Suprapubic skin (tissue), 4 donors: ENCODE data around the gene CTNNAL1. TPM values are rescaled to one million over a fixed set of nuclear protein-coding genes. Genes with fewer than 3 reads are reported as not detected.

Source experiments
- DNase-seq, 2 donors: peaks; one replicate each; pipeline ENCODE4 v3.0.0-alpha.2; 2019; ENCODE audit warnings: low spot score in 2 of 2
- H3K27ac ChIP-seq: fragments of 200-600 bp; sonication (generic); one replicate; pipeline ENCODE4 v1.5.1; 2019
- H3K27me3 ChIP-seq: fragments of 200-600 bp; sonication (generic); one replicate; pipeline ENCODE4 v1.5.1; 2019
- H3K36me3 ChIP-seq: fragments of 200-600 bp; sonication (generic); one replicate; pipeline ENCODE4 v1.5.1; 2019
- H3K4me1 ChIP-seq: fragments of 200-600 bp; sonication (generic); one replicate; pipeline ENCODE4 v1.5.1; 2019
- H3K4me3 ChIP-seq: fragments of 200-600 bp; sonication (generic); one replicate; pipeline ENCODE4 v1.5.1; 2019; ENCODE audit warnings: mild to moderate bottlenecking
- H3K9me3 ChIP-seq: fragments of 200-600 bp; sonication (generic); one replicate; pipeline ENCODE4 v1.5.1; 2019
- CTCF ChIP-seq, 2 donors: fragments of 200-600 bp in 1 of 2; fragments of 450-650 bp in 1 of 2; sonication (generic) in 1 of 2; IDR thresholded peaks; one replicate each; pipeline ENCODE4 v1.5.1; 2016 to 2019; ENCODE audit warnings: antibody characterized with exemption in 2 of 2, mild to moderate bottlenecking in 1 of 2, moderate library complexity in 1 of 2
- EP300 ChIP-seq: sonication (generic); formaldehyde crosslinking; IDR thresholded peaks from one replicate; pipeline ENCODE4 v1.6.1; 2017; ENCODE audit warnings: antibody characterized with exemption
- POLR2A ChIP-seq, 2 donors: fragments of 450-650 bp; IDR thresholded peaks; one replicate each; pipeline ENCODE4 v1.6.1; 2017; ENCODE audit warnings: antibody characterized with exemption in 2 of 2, mild to moderate bottlenecking in 2 of 2, moderate library complexity in 2 of 2
- POLR2AphosphoS5 ChIP-seq, 3 donors: sonication (generic); formaldehyde crosslinking; IDR thresholded peaks; one replicate each; pipeline ENCODE4 v1.6.1; 2017; ENCODE audit warnings: antibody characterized with exemption in 3 of 3
- WGBS: methylation state at CpG from one replicate; pipeline ENCODE4 v1.1.5; 2018; 5-methylcytosine and 5-hydroxymethylcytosine counted together
- total RNA-seq, 4 donors: library from RNA; depleted of rRNA; stranded (reverse); fragments of >200 nt; gene quantifications; one replicate each; pipeline ENCODE4 v1.1.0, GENCODE V29; 2016

Gene CTNNAL1
- total RNA-seq, 4 donors from 2014 or later, result 13.0 to 23.2 (median 16.0) TPM

- TF ChIP-seq CTCF (IDR thresholded peaks at IDR 0.05) (no peak), EP300 (no peak), POLR2AphosphoS5 (IDR thresholded peaks at IDR 0.05) (no peak), POLR2A (IDR thresholded peaks at IDR 0.05) (no peak)
- H3K9me3 ChIP-seq, result no peaks in the 10 kb centered on the region
- DNase-seq, result no peak
- no peaks in the 10 kb centered on the region for H3K4me1 ChIP-seq
- H3K4me3 ChIP-seq, result no peak overlapping the region
- 60% methylated on average over 2 of the region's 2 CpGs for WGBS
- no peak overlapping the region for H3K27ac ChIP-seq
- H3K36me3 ChIP-seq, result peaks cover 34% of the 10 kb centered on the region
- H3K27me3 ChIP-seq, result no peaks in the 10 kb centered on the region
Measured at GRCh38 chr9:109035684-109036423, 22.6 kb upstream of the CTNNAL1 start.

- 91% methylated on average over 6 of the region's 6 CpGs for WGBS
- no peaks in the 10 kb centered on the region for H3K9me3 ChIP-seq
- H3K4me3 ChIP-seq, result no peak overlapping the region
- no peaks in the 10 kb centered on the region for H3K27me3 ChIP-seq
- no peaks in the 10 kb centered on the region for H3K4me1 ChIP-seq
- no peak overlapping the region for H3K27ac ChIP-seq
- DNase-seq, result no peak
- TF ChIP-seq POLR2AphosphoS5 (IDR thresholded peaks at IDR 0.05) (no peak), POLR2A (IDR thresholded peaks at IDR 0.05) (no peak), CTCF (IDR thresholded peaks at IDR 0.05) (no peak), EP300 (no peak)
- H3K36me3 ChIP-seq, result peaks cover 37% of the 10 kb centered on the region
Measured at GRCh38 chr9:109033941-109034700, 20.8 kb upstream of the CTNNAL1 start.

- TF ChIP-seq POLR2A (IDR thresholded peaks at IDR 0.05) (no peak), CTCF (IDR thresholded peaks at IDR 0.05) (no peak), POLR2AphosphoS5 (IDR thresholded peaks at IDR 0.05) (no peak), EP300 (no peak)
Measured at GRCh38 chr9:109031241-109031640, 17.9 kb upstream of the CTNNAL1 start.

GRCh38 chr9:109030426-109030825 is 17.1 kb upstream of the CTNNAL1 start:
- DNase-seq, result no peak
- 98% methylated on average over 4 of the region's 4 CpGs for WGBS
- TF ChIP-seq POLR2A (IDR thresholded peaks at IDR 0.05) (no peak), CTCF (IDR thresholded peaks at IDR 0.05) (no peak), EP300 (no peak), POLR2AphosphoS5 (IDR thresholded peaks at IDR 0.05) (no peak)
- no peaks in the 10 kb centered on the region for H3K4me1 ChIP-seq
- no peak overlapping the region for H3K27ac ChIP-seq
- H3K27me3 ChIP-seq, result no peaks in the 10 kb centered on the region
- no peak overlapping the region for H3K4me3 ChIP-seq
- H3K9me3 ChIP-seq, result no peaks in the 10 kb centered on the region
- H3K36me3 ChIP-seq, result peaks cover 18% of the 10 kb centered on the region

More at GRCh38 chr9:109031241-109031640, 17.9 kb upstream of the CTNNAL1 start:
- Histone ChIP-seq H3K36me3 (peaks cover 20% of the 10 kb centered on the region), H3K27ac (no peak overlapping the region), H3K4me3 (no peak overlapping the region), H3K9me3 (no peaks in the 10 kb centered on the region), H3K4me1 (no peaks in the 10 kb centered on the region), H3K27me3 (no peaks in the 10 kb centered on the region)
- WGBS, result 93% methylated on average over 3 of the region's 3 CpGs
- no peak for DNase-seq

- no peak for DNase-seq
- H3K9me3 ChIP-seq, result no peaks in the 10 kb centered on the region
- H3K4me1 ChIP-seq, result no peaks in the 10 kb centered on the region
- no peak overlapping the region for H3K27ac ChIP-seq
- H3K4me3 ChIP-seq, result no peak overlapping the region
- H3K36me3 ChIP-seq, result peaks cover 17% of the 10 kb centered on the region
- H3K27me3 ChIP-seq, result no peaks in the 10 kb centered on the region
- TF ChIP-seq EP300, result no peak
- TF ChIP-seq POLR2A (IDR thresholded peaks at IDR 0.05), result no peak
- TF ChIP-seq CTCF (IDR thresholded peaks at IDR 0.05), result no peak
- no peak for TF ChIP-seq POLR2AphosphoS5 (IDR thresholded peaks at IDR 0.05)
- WGBS, result 97% methylated on average over 4 of the region's 4 CpGs
Measured at GRCh38 chr9:109028457-109028856, 15.2 kb upstream of the CTNNAL1 start.
